Kidney (tissue), 14 donors: ENCODE data around the gene SIM2. TPM values are rescaled to one million over a fixed set of nuclear protein-coding genes. Genes with fewer than 3 reads are reported as not detected.

Source experiments
- DNase-seq, 5 donors: peaks; one replicate each; pipeline ENCODE4 v3.0.0-alpha.2; 2013 to 2020
- FAIRE-seq: peaks from 2 replicates; lab custom pipeline; 2012; peaks lifted over from hg19 to GRCh38; lab: Jason Lieb, UNC
- H3K27ac ChIP-seq, 2 donors: one replicate each; pipeline ENCODE4 v1.7.0; 2013; ENCODE audit warnings: low read depth in 2 of 2, low read length in 2 of 2, inconsistent platforms in 1 of 2
- H3K27me3 ChIP-seq: one replicate; pipeline ENCODE4 v1.7.1; 2013; ENCODE audit warnings: low read length, inconsistent platforms; ENCODE audit not compliant: control insufficient read depth, insufficient read depth
- H3K36me3 ChIP-seq, 3 donors: one replicate each; pipeline versions ENCODE4 v1.7.0 to v1.7.1; 2013; ENCODE audit warnings: low read length in 3 of 3, control low read depth in 1 of 3, inconsistent platforms in 1 of 3; ENCODE audit not compliant: insufficient read depth in 3 of 3, control insufficient read depth in 2 of 3
- H3K4me1 ChIP-seq, 3 donors: one replicate each; pipeline versions ENCODE4 v1.7.0 to v1.7.1; 2013; ENCODE audit warnings: low read length in 3 of 3, inconsistent platforms in 1 of 3, low read depth in 1 of 3; ENCODE audit not compliant: control insufficient read depth in 2 of 3, insufficient read depth in 2 of 3
- H3K4me3 ChIP-seq, 3 donors: one replicate each; pipeline versions ENCODE4 v1.7.0 to v1.8.1; 2013; ENCODE audit warnings: low read length in 3 of 3, control low read depth in 1 of 3, inconsistent platforms in 1 of 3
- H3K9ac ChIP-seq, 3 donors: one replicate each; pipeline versions ENCODE4 v1.7.0 to v1.7.1; 2013; ENCODE audit warnings: low read length in 3 of 3, control low read depth in 1 of 3, inconsistent platforms in 1 of 3
- H3K9me3 ChIP-seq, 3 donors: one replicate each; pipeline versions ENCODE4 v1.7.0 to v1.7.1; 2013; ENCODE audit warnings: low read length in 3 of 3, control low read depth in 1 of 3, inconsistent platforms in 1 of 3; ENCODE audit not compliant: control insufficient read depth in 2 of 3, insufficient read depth in 1 of 3
- intact Hi-C: fragments of 100-400 bp; cut with DNase I; formaldehyde crosslinking; loops from one replicate; pipeline ENCODE4 v1.11.1; 2022
- polyA plus RNA-seq: library from polyadenylated mRNA; stranded (reverse); fragments of 350-450 nt; fragmentation: Illumina TruSeq; extraction: RNeasy Lipid Tissue Mini Kit (QIAGEN cat#74804); gene quantifications from one replicate; pipeline ENCODE4 v1.2.3, GENCODE V29; 2014; ENCODE audit warnings: low read depth, low replicate concordance; ENCODE audit not compliant: insufficient read depth
- total RNA-seq: library from RNA; stranded (reverse); fragmentation: NEBNext Ultra II Directional; extraction: Animal tissue kit (Norgen Biotek cat#: 25700); gene quantifications from one replicate; pipeline ENCODE4 v1.2.1, GENCODE V29; 2021
- TF ChIP-seq, protein P1 (sequence below): IDR thresholded peaks from 3 replicates; pipeline ENCODE4 v1.5.1; 2012; ENCODE audit warnings: mild to moderate bottlenecking, moderate library complexity, borderline replicate concordance; ENCODE audit not compliant: insufficient read depth; ENCODE audit errors: extremely low read depth
- donor health status: control.
- donor health status: control.
- donor health status: control.
- donor health status: control.
- donor health status: control.
- donor health status: DM: yes; HTN: yes; CAD: no.
- donor health status: Normal renal cell carcinoma (clear cell type).

SIM2 gene
- total and polyA plus RNA-seq, 2 donors from 2014 or later = 6.5 to 71.3 TPM

DNA sequence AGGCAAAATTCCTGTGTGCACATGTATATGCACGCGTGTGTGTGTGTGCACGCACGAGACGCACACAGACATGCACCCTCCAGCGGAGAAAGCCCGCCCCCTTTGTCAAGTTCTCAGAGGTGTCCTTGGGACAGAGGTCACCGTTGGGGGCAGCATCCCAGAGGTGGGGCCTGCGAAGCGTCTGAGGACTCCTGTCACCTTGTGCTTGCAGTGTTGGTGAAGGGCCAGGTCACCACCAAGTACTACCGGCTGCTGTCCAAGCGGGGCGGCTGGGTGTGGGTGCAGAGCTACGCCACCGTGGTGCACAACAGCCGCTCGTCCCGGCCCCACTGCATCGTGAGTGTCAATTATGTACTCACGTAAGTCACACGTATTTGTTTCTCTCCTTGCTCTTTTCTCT, 42.6 kb downstream of the SIM2 start:
- Histone ChIP-seq H3K4me1 (peaks cover 0 to 2% (median 0%) of the 10 kb centered on the region in 3 donors), H3K27me3 (no peaks in the 10 kb centered on the region), H3K27ac (no peak overlapping the region), H3K36me3 (no peaks in the 10 kb centered on the region), H3K9me3 (no peaks in the 10 kb centered on the region), H3K4me3 (no peak overlapping the region), H3K9ac (no peak overlapping the region)
- DNase-seq (no peak), FAIRE-seq (no peak)
- intact Hi-C loops = no loop called here
- TF ChIP-seq, protein P1, sequence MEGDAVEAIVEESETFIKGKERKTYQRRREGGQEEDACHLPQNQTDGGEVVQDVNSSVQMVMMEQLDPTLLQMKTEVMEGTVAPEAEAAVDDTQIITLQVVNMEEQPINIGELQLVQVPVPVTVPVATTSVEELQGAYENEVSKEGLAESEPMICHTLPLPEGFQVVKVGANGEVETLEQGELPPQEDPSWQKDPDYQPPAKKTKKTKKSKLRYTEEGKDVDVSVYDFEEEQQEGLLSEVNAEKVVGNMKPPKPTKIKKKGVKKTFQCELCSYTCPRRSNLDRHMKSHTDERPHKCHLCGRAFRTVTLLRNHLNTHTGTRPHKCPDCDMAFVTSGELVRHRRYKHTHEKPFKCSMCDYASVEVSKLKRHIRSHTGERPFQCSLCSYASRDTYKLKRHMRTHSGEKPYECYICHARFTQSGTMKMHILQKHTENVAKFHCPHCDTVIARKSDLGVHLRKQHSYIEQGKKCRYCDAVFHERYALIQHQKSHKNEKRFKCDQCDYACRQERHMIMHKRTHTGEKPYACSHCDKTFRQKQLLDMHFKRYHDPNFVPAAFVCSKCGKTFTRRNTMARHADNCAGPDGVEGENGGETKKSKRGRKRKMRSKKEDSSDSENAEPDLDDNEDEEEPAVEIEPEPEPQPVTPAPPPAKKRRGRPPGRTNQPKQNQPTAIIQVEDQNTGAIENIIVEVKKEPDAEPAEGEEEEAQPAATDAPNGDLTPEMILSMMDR = no peak

DNA sequence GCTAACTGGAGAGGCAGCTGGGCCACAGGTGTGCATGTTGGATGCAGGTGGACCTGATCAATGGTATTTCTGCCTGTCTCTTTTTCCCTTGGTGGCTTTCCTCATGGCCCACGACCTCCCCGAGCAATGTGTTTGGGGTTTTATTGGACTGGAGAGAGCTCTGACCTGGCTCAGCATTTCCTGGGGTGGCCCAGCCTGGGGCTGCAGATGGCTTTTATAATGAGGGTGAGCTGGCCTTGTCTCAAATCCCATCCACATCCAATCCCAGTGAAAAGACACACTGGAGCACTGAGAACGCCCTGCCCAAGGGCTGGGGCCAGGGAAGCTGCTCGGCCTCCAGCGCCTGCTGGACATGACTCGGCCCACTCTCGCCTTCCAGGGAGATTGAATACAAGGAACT, 44.1 kb downstream of the SIM2 start:
- Histone ChIP-seq H3K9ac (no peak overlapping the region), H3K4me1 (peaks cover 0 to 2% (median 0%) of the 10 kb centered on the region in 3 donors), H3K27me3 (no peaks in the 10 kb centered on the region), H3K27ac (no peak overlapping the region), H3K36me3 (no peaks in the 10 kb centered on the region), H3K4me3 (no peak overlapping the region), H3K9me3 (no peaks in the 10 kb centered on the region)
- intact Hi-C loops = no loop called here
- no peak for DNase-seq
- FAIRE-seq = no peak
- TF ChIP-seq, protein P1 = no peak

DNA sequence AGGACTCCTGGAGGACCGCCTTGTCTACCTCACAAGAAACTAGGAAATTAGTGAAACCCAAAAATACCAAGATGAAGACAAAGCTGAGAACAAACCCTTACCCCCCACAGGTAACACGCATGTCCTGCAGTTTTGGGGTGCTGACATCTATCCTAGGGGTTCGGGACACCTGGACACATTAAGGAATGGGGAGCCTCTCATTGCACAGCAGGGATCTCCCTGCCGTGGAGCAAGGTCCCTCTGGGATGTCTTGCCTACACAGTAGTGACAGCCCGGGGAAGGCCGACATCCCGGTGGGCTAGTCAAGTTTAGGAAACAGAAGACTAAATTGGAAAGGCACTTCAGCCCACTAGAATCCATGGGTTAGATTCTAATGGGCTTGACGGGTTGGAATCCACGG, 44.5 kb downstream of the SIM2 start:
- no peak overlapping the region for H3K4me3 ChIP-seq
- H3K27ac ChIP-seq = no peak overlapping the region
- no peaks in the 10 kb centered on the region for H3K36me3 ChIP-seq
- H3K27me3 ChIP-seq = no peaks in the 10 kb centered on the region
- DNase-seq (no peak), FAIRE-seq (no peak)
- no peak overlapping the region for H3K9ac ChIP-seq
- intact Hi-C loops = no loop called here
- no peaks in the 10 kb centered on the region for H3K9me3 ChIP-seq
- peaks cover 0 to 4% (median 0%) of the 10 kb centered on the region in 3 donors for H3K4me1 ChIP-seq
- TF ChIP-seq, protein P1 = no peak

DNA sequence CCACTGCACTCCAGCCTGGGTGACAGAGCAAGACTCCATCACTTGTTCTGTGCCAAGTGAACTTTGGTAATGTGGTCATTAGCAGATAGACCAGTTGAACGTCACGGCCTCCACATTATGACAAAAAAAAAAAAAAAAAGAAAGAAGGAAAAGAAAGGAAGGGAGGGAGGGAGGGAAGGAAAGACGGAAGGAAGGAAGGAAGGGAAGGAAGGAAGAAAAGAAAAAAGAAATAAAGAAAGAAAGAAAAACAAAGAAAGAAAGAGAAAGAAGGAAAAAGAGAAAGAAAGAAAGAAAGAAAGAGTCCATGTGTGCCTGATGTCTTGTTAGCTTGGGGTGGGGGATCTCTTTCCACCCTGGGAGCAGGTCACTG, 45.3 kb downstream of the SIM2 start:
- Histone ChIP-seq H3K36me3 (no peaks in the 10 kb centered on the region), H3K27ac (no peak overlapping the region), H3K9ac (no peak overlapping the region), H3K4me1 (peaks cover 0 to 4% (median 0%) of the 10 kb centered on the region in 3 donors), H3K27me3 (no peaks in the 10 kb centered on the region), H3K9me3 (no peaks in the 10 kb centered on the region), H3K4me3 (no peak overlapping the region)
- DNase-seq = no peak
- no peak for FAIRE-seq
- intact Hi-C loops = no loop called here
- TF ChIP-seq, protein P1 = no peak
